ENCODE measurements around the gene NEK3.

DNA sequence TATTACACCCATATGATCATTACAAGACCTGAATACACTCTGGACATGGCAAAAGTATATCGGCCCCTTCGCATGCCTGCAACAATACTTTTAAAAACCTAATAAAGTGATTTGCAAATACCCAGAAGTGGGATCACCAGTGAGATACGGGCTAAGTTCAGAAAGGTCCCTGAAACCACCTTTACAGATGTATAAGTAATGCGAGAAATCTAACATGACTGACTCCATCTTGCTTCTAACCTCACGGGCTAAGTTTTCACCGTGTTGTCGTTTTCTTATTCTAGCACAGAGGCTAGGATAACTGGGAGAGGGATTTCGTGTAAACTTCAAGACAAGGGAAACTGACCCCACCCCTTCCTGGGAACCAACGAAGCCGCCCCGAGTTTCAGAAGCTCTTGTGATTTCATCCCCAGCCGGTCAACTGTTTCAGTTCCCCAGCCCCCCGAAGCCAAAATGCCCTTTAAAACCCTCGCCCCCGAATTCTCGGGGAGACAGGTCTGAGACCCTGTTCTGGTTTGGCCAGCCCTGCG is 703 bp downstream of the NEK3 start:
- TF ChIP-seq, protein P1, sequence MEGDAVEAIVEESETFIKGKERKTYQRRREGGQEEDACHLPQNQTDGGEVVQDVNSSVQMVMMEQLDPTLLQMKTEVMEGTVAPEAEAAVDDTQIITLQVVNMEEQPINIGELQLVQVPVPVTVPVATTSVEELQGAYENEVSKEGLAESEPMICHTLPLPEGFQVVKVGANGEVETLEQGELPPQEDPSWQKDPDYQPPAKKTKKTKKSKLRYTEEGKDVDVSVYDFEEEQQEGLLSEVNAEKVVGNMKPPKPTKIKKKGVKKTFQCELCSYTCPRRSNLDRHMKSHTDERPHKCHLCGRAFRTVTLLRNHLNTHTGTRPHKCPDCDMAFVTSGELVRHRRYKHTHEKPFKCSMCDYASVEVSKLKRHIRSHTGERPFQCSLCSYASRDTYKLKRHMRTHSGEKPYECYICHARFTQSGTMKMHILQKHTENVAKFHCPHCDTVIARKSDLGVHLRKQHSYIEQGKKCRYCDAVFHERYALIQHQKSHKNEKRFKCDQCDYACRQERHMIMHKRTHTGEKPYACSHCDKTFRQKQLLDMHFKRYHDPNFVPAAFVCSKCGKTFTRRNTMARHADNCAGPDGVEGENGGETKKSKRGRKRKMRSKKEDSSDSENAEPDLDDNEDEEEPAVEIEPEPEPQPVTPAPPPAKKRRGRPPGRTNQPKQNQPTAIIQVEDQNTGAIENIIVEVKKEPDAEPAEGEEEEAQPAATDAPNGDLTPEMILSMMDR (conservative IDR thresholded peaks at IDR 0.05; ENCODE audit: low read depth, low read length), result no peak
- TF ChIP-seq NFE2L2 (IDR thresholded peaks at IDR 0.05; ENCODE audit: low read depth, low read length), result no peak
- no peak for TF ChIP-seq BHLHE40 (IDR thresholded peaks at IDR 0.05; ENCODE audit: low read depth, low read length)
- TF ChIP-seq CEBPB (IDR thresholded peaks at IDR 0.05; ENCODE audit: low read depth, low read length), result no peak
- no peak for TF ChIP-seq POLR2A (IDR thresholded peaks at IDR 0.05; ENCODE audit: low read depth, low read length)
- no peak for TF ChIP-seq CHD1 (IDR thresholded peaks at IDR 0.05; ENCODE audit: low read depth, low read length)
- no peak for TF ChIP-seq MAZ (IDR thresholded peaks at IDR 0.05; ENCODE audit: borderline replicate concordance, low read depth, low read length)
- TF ChIP-seq, protein P2, sequence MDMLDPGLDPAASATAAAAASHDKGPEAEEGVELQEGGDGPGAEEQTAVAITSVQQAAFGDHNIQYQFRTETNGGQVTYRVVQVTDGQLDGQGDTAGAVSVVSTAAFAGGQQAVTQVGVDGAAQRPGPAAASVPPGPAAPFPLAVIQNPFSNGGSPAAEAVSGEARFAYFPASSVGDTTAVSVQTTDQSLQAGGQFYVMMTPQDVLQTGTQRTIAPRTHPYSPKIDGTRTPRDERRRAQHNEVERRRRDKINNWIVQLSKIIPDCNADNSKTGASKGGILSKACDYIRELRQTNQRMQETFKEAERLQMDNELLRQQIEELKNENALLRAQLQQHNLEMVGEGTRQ (IDR thresholded peaks at IDR 0.05; ENCODE audit: low read depth, low read length), result no peak
- no peak for TF ChIP-seq SMC3 (IDR thresholded peaks at IDR 0.05; ENCODE audit: low read depth, low read length)
- TF ChIP-seq RAD21 (IDR thresholded peaks at IDR 0.05; ENCODE audit: low read length), result no peak
- TF ChIP-seq, protein P3, sequence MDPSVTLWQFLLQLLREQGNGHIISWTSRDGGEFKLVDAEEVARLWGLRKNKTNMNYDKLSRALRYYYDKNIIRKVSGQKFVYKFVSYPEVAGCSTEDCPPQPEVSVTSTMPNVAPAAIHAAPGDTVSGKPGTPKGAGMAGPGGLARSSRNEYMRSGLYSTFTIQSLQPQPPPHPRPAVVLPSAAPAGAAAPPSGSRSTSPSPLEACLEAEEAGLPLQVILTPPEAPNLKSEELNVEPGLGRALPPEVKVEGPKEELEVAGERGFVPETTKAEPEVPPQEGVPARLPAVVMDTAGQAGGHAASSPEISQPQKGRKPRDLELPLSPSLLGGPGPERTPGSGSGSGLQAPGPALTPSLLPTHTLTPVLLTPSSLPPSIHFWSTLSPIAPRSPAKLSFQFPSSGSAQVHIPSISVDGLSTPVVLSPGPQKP (IDR thresholded peaks at IDR 0.05; ENCODE audit: borderline replicate concordance, low read depth, low read length), result no peak
- TF ChIP-seq RCOR1 (IDR thresholded peaks at IDR 0.05; ENCODE audit: insufficient replicate concordance, low read length), result no peak
